ENCODE data around the gene CD52.

CD52 gene

GRCh38 chr1:26320896-26321295, 3.1 kb downstream of the CD52 start:
- no peaks in the 10 kb centered on the region for H3K27me3 ChIP-seq (ENCODE audit: low read depth, low read length)
- TF ChIP-seq CTCF (IDR thresholded peaks at IDR 0.05; ENCODE audit: low read depth, low read length) (no peak), EZH2phosphoT487 (IDR thresholded peaks at IDR 0.05; ENCODE audit: low read depth) (no peak)
- peak overlapping the region; percentile 62 for H3K4me2 ChIP-seq (ENCODE audit: low read length)
- no peaks in the 10 kb centered on the region for H3K36me3 ChIP-seq (replicated peaks; ENCODE audit: low read depth, low read length)
- H3K9me3 ChIP-seq (ENCODE audit: insufficient read depth, low read length), result no peaks in the 10 kb centered on the region
- H3K27ac ChIP-seq (ENCODE audit: low read length), result no peak overlapping the region
- no peaks in the 10 kb centered on the region for H3K79me2 ChIP-seq (ENCODE audit: low read length)
- H3K4me3 ChIP-seq (ENCODE audit: low read length), result no peak overlapping the region
- no peak overlapping the region for H3K9ac ChIP-seq (ENCODE audit: low read length)
- peaks cover 36% of the 10 kb centered on the region for H3K4me1 ChIP-seq (ENCODE audit: low read length)
- H2AFZ ChIP-seq (ENCODE audit: low read depth, low read length), result no peak overlapping the region
- H4K20me1 ChIP-seq (ENCODE audit: insufficient read depth, low read length), result no peaks in the 10 kb centered on the region

GRCh38 chr1:26321315-26322041, 3.7 kb downstream of the CD52 start:
- peak overlapping the region; percentile 32; the same call in 1 of the 2 replicates for H3K9ac ChIP-seq (ENCODE audit: low read length)
- H3K27me3 ChIP-seq (ENCODE audit: low read depth, low read length), result no peaks in the 10 kb centered on the region
- no peaks in the 10 kb centered on the region for H4K20me1 ChIP-seq (ENCODE audit: insufficient read depth, low read length)
- peak overlapping the region; percentile 62 for H3K4me2 ChIP-seq (ENCODE audit: low read length)
- H3K4me3 ChIP-seq (ENCODE audit: low read length), result peak overlapping the region; percentile 54
- no peak overlapping the region for H3K27ac ChIP-seq (ENCODE audit: low read length)
- H3K79me2 ChIP-seq (ENCODE audit: low read length), result no peaks in the 10 kb centered on the region
- H3K9me3 ChIP-seq (ENCODE audit: insufficient read depth, low read length), result no peaks in the 10 kb centered on the region
- peaks cover 30% of the 10 kb centered on the region for H3K4me1 ChIP-seq (ENCODE audit: low read length)
- TF ChIP-seq EZH2phosphoT487 (IDR thresholded peaks at IDR 0.05; ENCODE audit: low read depth) (no peak), CTCF (IDR thresholded peaks at IDR 0.05; ENCODE audit: low read depth, low read length) (peak; percentile 74)
- H3K36me3 ChIP-seq (replicated peaks; ENCODE audit: low read depth, low read length), result no peaks in the 10 kb centered on the region
- H2AFZ ChIP-seq (ENCODE audit: low read depth, low read length), result peak overlapping the region; percentile 85

- peak overlapping the region; percentile 62 for H3K4me2 ChIP-seq (ENCODE audit: low read length)
- H3K9me3 ChIP-seq (ENCODE audit: insufficient read depth, low read length), result no peaks in the 10 kb centered on the region
- H3K36me3 ChIP-seq (replicated peaks; ENCODE audit: low read depth, low read length), result no peaks in the 10 kb centered on the region
- H3K79me2 ChIP-seq (ENCODE audit: low read length), result no peaks in the 10 kb centered on the region
- peak overlapping the region; percentile 32; the same call in 1 of the 2 replicates for H3K9ac ChIP-seq (ENCODE audit: low read length)
- H4K20me1 ChIP-seq (ENCODE audit: insufficient read depth, low read length), result no peaks in the 10 kb centered on the region
- no peak overlapping the region for H3K27ac ChIP-seq (ENCODE audit: low read length)
- no peak overlapping the region for H3K4me3 ChIP-seq (ENCODE audit: low read length)
- peak overlapping the region; percentile 85 for H2AFZ ChIP-seq (ENCODE audit: low read depth, low read length)
- no peak for TF ChIP-seq EZH2phosphoT487 (IDR thresholded peaks at IDR 0.05; ENCODE audit: low read depth)
- no peak for TF ChIP-seq CTCF (IDR thresholded peaks at IDR 0.05; ENCODE audit: low read depth, low read length)
- H3K4me1 ChIP-seq (ENCODE audit: low read length), result peaks cover 25% of the 10 kb centered on the region
- no peaks in the 10 kb centered on the region for H3K27me3 ChIP-seq (ENCODE audit: low read depth, low read length)
Observed at GRCh38 chr1:26322042-26322331, 4.2 kb downstream of the CD52 start.

- H3K36me3 ChIP-seq (replicated peaks; ENCODE audit: low read depth, low read length), result no peaks in the 10 kb centered on the region
- no peaks in the 10 kb centered on the region for H3K79me2 ChIP-seq (ENCODE audit: low read length)
- H3K4me1 ChIP-seq (ENCODE audit: low read length), result peaks cover 11% of the 10 kb centered on the region
- no peak overlapping the region for H3K27ac ChIP-seq (ENCODE audit: low read length)
- no peak overlapping the region for H3K4me3 ChIP-seq (ENCODE audit: low read length)
- H3K9me3 ChIP-seq (ENCODE audit: insufficient read depth, low read length), result no peaks in the 10 kb centered on the region
- H3K4me2 ChIP-seq (ENCODE audit: low read length), result no peak overlapping the region
- no peak overlapping the region for H3K9ac ChIP-seq (ENCODE audit: low read length)
- no peaks in the 10 kb centered on the region for H4K20me1 ChIP-seq (ENCODE audit: insufficient read depth, low read length)
- TF ChIP-seq CTCF (IDR thresholded peaks at IDR 0.05; ENCODE audit: low read depth, low read length) (no peak), EZH2phosphoT487 (IDR thresholded peaks at IDR 0.05; ENCODE audit: low read depth) (no peak)
- H3K27me3 ChIP-seq (ENCODE audit: low read depth, low read length), result no peaks in the 10 kb centered on the region
- no peak overlapping the region for H2AFZ ChIP-seq (ENCODE audit: low read depth, low read length)
Observed at GRCh38 chr1:26323382-26323781, 5.6 kb downstream of the CD52 start.
